ENCODE data around the gene PIP5K1C. TPM values are rescaled to one million over a fixed set of nuclear protein-coding genes. Genes with fewer than 3 reads are reported as not detected.

The PIP5K1C gene
- total and polyA plus RNA-seq, 9 of the 15 experiments (the other 6 are each of a cell fraction or from before 2014, with no cell fraction given): 0.38 to 22.1 (median 4.1) TPM

DNA sequence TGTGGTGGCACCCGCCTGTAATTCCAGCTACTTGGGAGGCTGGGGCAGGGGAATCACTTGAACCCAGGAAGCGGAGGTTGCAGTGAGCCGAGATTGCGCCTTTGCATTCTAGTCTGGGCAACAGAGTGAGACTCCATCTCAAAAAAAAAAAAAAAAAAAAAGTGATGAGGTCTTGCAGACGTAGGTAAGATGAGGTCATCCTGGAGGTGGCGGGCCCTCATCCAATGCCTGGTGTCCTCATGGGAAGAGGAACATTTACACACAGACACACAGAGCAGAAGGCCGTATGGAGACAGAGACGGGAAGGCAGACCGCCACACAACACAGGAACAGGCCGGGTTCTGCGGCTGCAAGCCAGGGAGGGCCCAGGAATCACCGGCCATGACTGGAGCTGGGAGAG lies 78.0 kb downstream of the PIP5K1C start:
- peaks cover 28% of the 10 kb centered on the region for H3K79me2 ChIP-seq (ENCODE audit: control insufficient read depth, insufficient read depth, low read length)
- DNase-seq (ENCODE audit: extremely low read depth in 1 of 4, low spot score in 3 of 4) (no peak), FAIRE-seq (no peak), ATAC-seq (no peak)
- no peaks in the 10 kb centered on the region for H3K27me3 ChIP-seq (ENCODE audit: control insufficient read depth in 2 of 2, insufficient read depth in 2 of 2, low read length in 2 of 2)
- no peak overlapping the region for H3K27ac ChIP-seq (ENCODE audit: extremely low read depth, low read depth, low read length)
- no peaks in the 10 kb centered on the region for H3K9me3 ChIP-seq (replicated peaks; ENCODE audit: control insufficient read depth, insufficient read depth, low read depth, low read length)
- intact Hi-C loops (cut with micrococcal nuclease) (no loop called here), in situ Hi-C loops (cut with MboI) (no loop called here)
- no peaks in the 10 kb centered on the region for H3K9me1 ChIP-seq (ENCODE audit: control insufficient read depth, insufficient read depth, low read length)
- peak overlapping the region in 1 of 2 experiments; percentile 10; a peak in 1 of 4 replicates for H3K9ac ChIP-seq (ENCODE audit: insufficient read depth in 1 of 2, low read depth in 2 of 2, low read length in 2 of 2)
- H3K4me1 ChIP-seq (replicated peaks in 1 of 2; ENCODE audit: control insufficient read depth in 2 of 2, insufficient read depth in 2 of 2, low read length in 2 of 2): peaks cover 4 to 76% of the 10 kb centered on the region in 2 experiments
- CTCF ChIA-PET (ENCODE audit: low intra/inter-chr PET ratio): interaction anchor here (0.6 kb wide), 1 partner anchor 37 kb away, joined by 8 read pairs; no protein-coding TSS in a partner anchor
- H3K4me2 ChIP-seq (ENCODE audit: insufficient read depth, low read length): no peak overlapping the region
- POLR2A ChIA-PET: interaction anchor here (0.9 to 2.2 kb wide), 3 partner anchors 14 to 67 kb away, joined by 3 to 7 read pairs (median 3); partner anchors contain the start of gene GIPC3
- BruUV-seq (replicated peaks): no TSS peak
- H3K36me3 ChIP-seq (ENCODE audit: control insufficient read depth, insufficient read depth, low read length): peaks cover 65% of the 10 kb centered on the region; the same call in 1 of the 3 replicates
- peaks cover 11% of the 10 kb centered on the region; the same call in 1 of the 2 replicates for H4K20me1 ChIP-seq (replicated peaks; ENCODE audit: control insufficient read depth, insufficient read depth, low read length)
- WGBS (ENCODE audit: insufficient coverage, low coverage, missing lambda C conversion rate): 92% methylated on average over 8 of the region's 12 CpGs
- H2AFZ ChIP-seq (ENCODE audit: low read depth, low read length): no peak overlapping the region
- no peak overlapping the region for H3K4me3 ChIP-seq
- TF ChIP-seq, protein P1, sequence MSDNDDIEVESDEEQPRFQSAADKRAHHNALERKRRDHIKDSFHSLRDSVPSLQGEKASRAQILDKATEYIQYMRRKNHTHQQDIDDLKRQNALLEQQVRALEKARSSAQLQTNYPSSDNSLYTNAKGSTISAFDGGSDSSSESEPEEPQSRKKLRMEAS (CRISPR knock-in tag; IDR thresholded peaks at IDR 0.05): no peak
- TF ChIP-seq, protein P2, sequence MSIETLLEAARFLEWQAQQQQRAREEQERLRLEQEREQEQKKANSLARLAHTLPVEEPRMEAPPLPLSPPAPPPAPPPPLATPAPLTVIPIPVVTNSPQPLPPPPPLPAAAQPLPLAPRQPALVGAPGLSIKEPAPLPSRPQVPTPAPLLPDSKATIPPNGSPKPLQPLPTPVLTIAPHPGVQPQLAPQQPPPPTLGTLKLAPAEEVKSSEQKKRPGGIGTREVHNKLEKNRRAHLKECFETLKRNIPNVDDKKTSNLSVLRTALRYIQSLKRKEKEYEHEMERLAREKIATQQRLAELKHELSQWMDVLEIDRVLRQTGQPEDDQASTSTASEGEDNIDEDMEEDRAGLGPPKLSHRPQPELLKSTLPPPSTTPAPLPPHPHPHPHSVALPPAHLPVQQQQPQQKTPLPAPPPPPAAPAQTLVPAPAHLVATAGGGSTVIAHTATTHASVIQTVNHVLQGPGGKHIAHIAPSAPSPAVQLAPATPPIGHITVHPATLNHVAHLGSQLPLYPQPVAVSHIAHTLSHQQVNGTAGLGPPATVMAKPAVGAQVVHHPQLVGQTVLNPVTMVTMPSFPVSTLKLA (conservative IDR thresholded peaks at IDR 0.05): no peak
- TF ChIP-seq TOE1 (IDR thresholded peaks at IDR 0.05; ENCODE audit: borderline replicate concordance): no peak
- no peak for TF ChIP-seq TOE1 (CRISPR knock-in tag; IDR thresholded peaks at IDR 0.05; ENCODE audit: borderline replicate concordance, low read depth)
- no peak for TF ChIP-seq ZNF717 (CRISPR knock-in tag; IDR thresholded peaks at IDR 0.05)
- no peak for TF ChIP-seq SRSF7 (optimal IDR thresholded peaks at IDR 0.05; ENCODE audit: low read depth, low read length)
- TF ChIP-seq, protein P3, sequence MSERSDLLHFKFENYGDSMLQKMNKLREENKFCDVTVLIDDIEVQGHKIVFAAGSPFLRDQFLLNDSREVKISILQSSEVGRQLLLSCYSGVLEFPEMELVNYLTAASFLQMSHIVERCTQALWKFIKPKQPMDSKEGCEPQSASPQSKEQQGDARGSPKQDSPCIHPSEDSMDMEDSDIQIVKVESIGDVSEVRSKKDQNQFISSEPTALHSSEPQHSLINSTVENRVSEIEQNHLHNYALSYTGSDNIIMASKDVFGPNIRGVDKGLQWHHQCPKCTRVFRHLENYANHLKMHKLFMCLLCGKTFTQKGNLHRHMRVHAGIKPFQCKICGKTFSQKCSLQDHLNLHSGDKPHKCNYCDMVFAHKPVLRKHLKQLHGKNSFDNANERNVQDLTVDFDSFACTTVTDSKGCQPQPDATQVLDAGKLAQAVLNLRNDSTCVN (CRISPR knock-in tag; IDR thresholded peaks at IDR 0.05): no peak
- TF ChIP-seq MIER1 (IDR thresholded peaks at IDR 0.05; ENCODE audit: low read depth): no peak
- TF ChIP-seq U2AF2 (optimal IDR thresholded peaks at IDR 0.05; ENCODE audit: low read depth, low read length): no peak
- TF ChIP-seq, protein P4, sequence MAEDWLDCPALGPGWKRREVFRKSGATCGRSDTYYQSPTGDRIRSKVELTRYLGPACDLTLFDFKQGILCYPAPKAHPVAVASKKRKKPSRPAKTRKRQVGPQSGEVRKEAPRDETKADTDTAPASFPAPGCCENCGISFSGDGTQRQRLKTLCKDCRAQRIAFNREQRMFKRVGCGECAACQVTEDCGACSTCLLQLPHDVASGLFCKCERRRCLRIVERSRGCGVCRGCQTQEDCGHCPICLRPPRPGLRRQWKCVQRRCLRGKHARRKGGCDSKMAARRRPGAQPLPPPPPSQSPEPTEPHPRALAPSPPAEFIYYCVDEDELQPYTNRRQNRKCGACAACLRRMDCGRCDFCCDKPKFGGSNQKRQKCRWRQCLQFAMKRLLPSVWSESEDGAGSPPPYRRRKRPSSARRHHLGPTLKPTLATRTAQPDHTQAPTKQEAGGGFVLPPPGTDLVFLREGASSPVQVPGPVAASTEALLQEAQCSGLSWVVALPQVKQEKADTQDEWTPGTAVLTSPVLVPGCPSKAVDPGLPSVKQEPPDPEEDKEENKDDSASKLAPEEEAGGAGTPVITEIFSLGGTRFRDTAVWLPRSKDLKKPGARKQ (CRISPR knock-in tag; IDR thresholded peaks at IDR 0.05): no peak
- no peak for TF ChIP-seq CHD1 (IDR thresholded peaks at IDR 0.05; ENCODE audit: low read length)
- no peak for TF ChIP-seq TRIM28 (IDR thresholded peaks at IDR 0.05)
- no peak for TF ChIP-seq FOXA3 (CRISPR knock-in tag; conservative IDR thresholded peaks at IDR 0.05 in 1 of 2, IDR thresholded peaks at IDR 0.05 in 1 of 2)
- no peak for TF ChIP-seq POLR2B (IDR thresholded peaks at IDR 0.05; ENCODE audit: low read depth, partially characterized antibody)
